Fibroblast of villous mesenchyme (primary cell): ENCODE results near the gene GSAP. TPM values are rescaled to one million over a fixed set of nuclear protein-coding genes. Genes with fewer than 3 reads are reported as not detected.
"Not testable (repeated sequence)": the region's sequence is repeated elsewhere in the genome, so short reads cannot be mapped to it uniquely, and the experiment has no call there.

Source experiments
- DNase-seq: peaks from one replicate; pipeline ENCODE4 v3.0.0-alpha.2; 2010; ENCODE audit warnings: low read depth
- H3K4me3 ChIP-seq: 2 replicates; pipeline ENCODE4 v1.5.1; 2011; ENCODE audit warnings: low read depth, mild to moderate bottlenecking, low read length
- total RNA-seq: library from RNA; depleted of rRNA; stranded (reverse); fragments of >200 nt; gene quantifications from 2 replicates; pipeline ENCODE4 v1.2.3, GENCODE V29; 2012
- TF ChIP-seq, protein P1 (sequence below): IDR thresholded peaks from 2 replicates; pipeline ENCODE4 v1.5.1; 2012; ENCODE audit warnings: low read depth, mild to moderate bottlenecking, low read length; ENCODE audit not compliant: insufficient read depth

Gene GSAP
- 8.7 and 13.8 TPM in 2 replicates for total RNA-seq

GRCh38 chr7:77415823-77416620 is at the start of gene GSAP:
Gene GSAP, minus strand, starts transcription at chr7:77416349. Its CDS starts 28 bp downstream, at chr7:77416321.
- TF ChIP-seq, protein P1, sequence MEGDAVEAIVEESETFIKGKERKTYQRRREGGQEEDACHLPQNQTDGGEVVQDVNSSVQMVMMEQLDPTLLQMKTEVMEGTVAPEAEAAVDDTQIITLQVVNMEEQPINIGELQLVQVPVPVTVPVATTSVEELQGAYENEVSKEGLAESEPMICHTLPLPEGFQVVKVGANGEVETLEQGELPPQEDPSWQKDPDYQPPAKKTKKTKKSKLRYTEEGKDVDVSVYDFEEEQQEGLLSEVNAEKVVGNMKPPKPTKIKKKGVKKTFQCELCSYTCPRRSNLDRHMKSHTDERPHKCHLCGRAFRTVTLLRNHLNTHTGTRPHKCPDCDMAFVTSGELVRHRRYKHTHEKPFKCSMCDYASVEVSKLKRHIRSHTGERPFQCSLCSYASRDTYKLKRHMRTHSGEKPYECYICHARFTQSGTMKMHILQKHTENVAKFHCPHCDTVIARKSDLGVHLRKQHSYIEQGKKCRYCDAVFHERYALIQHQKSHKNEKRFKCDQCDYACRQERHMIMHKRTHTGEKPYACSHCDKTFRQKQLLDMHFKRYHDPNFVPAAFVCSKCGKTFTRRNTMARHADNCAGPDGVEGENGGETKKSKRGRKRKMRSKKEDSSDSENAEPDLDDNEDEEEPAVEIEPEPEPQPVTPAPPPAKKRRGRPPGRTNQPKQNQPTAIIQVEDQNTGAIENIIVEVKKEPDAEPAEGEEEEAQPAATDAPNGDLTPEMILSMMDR: no peak
- peak within 1 kb of the TSS; percentile 70 for H3K4me3 ChIP-seq
- peak; percentile 33 for DNase-seq

DNA sequence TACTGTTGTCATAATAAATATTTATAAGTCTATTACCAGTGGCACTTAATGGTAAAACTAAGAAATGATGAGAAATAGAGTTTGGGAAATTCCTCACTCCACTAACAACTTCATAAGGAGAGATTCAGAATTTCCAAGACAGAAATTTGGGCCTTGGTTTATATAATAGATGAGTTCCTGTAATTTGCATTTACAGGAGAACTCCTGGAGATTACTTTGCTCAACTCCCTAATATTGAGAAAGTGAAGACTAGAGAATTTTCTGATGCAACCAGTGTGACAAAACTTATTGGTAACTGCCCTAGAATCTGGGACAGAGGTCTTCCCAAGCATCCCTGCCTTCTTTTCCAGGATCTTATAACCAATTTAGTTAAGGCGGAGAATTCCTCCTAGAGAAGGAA is 49.1 kb upstream of the GSAP start:
- DNase-seq: no peak
- TF ChIP-seq, protein P1: no peak
- H3K4me3 ChIP-seq: no peak overlapping the region

- no peak for DNase-seq
- TF ChIP-seq, protein P1: no peak
- H3K4me3 ChIP-seq: no peak overlapping the region
Observed at GRCh38 chr7:77464589-77464988, 48.4 kb upstream of the GSAP start.

DNA sequence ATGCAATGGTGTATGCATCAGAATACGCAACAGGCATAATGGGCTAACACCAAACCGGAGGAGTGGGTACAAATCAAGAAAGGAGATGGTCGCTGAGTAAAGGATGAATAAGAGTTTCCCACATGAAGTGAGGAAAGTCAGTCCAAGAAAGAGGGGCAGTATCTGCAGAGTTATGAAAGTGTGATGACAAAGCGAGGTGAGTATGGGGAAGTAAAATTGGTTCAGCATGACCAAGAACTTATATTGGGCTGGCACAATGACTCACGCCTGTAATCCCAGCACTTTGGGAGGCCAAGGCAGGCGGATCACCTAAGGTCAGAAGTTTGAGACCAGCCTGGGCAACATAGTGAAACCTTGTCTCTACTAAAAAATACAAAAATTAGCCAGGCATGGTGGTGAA is 47.5 kb upstream of the GSAP start:
- H3K4me3 ChIP-seq, DNase-seq: not testable (repeated sequence)

DNA sequence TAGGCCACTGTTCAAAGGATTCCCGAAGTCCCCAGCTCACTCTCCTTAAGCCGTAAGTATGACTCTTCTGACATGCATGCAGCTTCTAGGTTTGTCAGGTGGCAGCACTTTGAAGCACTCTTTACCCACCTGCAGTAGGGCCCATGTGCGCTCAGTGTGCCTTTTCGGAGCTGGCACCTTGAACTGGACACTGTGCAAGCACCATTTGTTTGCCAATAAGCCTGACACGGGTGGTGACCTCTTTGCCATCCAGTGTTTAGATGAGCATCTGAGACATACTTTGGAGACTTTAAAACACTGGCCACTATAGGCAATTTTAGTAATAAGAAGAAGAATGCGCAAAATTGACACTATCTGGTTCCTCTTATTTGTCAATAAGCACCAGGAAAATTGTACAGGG is 45.7 kb upstream of the GSAP start:
- TF ChIP-seq, protein P1: no peak
- no peak overlapping the region for H3K4me3 ChIP-seq
- DNase-seq: no peak

- H3K4me3 ChIP-seq: no peak overlapping the region
- no peak for DNase-seq
- TF ChIP-seq, protein P1: no peak
Observed at GRCh38 chr7:77461246-77461645, 45.1 kb upstream of the GSAP start.

DNA sequence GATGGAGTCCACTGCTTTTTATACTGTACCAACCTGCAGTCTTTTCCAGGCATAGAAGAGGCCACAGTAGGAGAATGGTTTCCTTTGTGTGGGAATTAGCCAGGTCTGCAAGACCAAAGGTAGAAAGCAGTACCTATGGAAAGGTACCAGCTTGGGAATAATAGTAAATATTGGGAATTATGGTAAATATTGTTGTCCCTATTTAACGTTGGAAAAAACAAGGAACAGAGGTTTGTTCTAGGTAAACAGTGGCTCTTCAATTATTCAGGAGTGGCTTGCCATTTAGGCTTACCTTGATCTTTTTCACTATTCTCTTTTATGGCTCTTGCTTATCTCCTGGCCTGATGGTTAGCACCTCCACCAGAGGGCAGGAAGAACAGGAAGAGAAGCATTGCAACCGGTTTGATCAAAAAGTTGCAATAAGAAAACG is 43.9 kb upstream of the GSAP start:
- DNase-seq: no peak
- TF ChIP-seq, protein P1: peak; percentile 33
- no peak overlapping the region for H3K4me3 ChIP-seq
